Measurements from ENCODE around the gene ARID4A. TPM values are rescaled to one million over a fixed set of nuclear protein-coding genes. Genes with fewer than 3 reads are reported as not detected.
A peak's percentile ranks its signal among the peaks of the same experiment; 100 is the strongest.

Gene ARID4A
- total and polyA plus RNA-seq, 2 of the 13 experiments (the other 11 are each of a cell fraction or from before 2014, with no cell fraction given) = 7.2 to 9.7 TPM

DNA sequence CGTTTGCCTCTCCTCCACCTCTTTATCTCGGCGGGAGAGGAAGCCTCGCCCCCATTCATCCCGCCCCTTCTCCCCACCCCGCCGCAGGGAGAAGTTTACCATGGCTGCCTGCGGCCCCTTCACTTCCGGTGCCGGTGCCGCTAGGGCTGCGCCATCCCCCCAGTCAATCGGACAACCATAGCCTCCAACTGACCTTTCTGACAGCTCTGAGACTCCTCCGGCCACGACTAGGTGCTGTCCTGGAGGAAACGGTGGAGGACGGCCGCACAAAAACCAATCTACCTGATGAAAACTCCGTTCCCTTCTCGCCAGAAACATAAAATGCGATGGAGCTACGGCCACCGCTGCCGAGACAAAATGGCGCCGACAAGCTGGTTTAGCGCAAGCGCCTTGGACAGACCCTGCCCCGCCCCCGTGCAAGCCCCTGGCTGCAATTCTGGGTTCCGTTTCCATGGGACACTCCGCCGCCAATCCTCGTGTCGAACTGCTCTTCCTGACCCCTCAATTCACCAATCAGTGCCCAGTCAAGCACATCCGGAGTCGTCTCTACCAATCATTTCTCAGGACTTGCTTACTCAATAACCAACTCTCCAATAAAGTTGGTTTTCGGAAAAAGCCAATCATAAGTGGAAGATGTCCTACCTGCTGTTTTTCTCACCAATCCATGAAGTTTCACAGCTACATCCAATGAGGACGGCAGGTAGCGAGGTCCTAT is 436 bp upstream of the ARID4A start (continued):
- TF ChIP-seq ZNF20 (CRISPR knock-in tag; IDR thresholded peaks at IDR 0.05) (no peak), KLF12 (CRISPR knock-in tag; IDR thresholded peaks at IDR 0.05; ENCODE audit: borderline replicate concordance) (peak; percentile 59; the same call in 1 of the 2 replicates), ZNF501 (CRISPR knock-in tag; IDR thresholded peaks at IDR 0.05) (peak; percentile 77), IRF9 (CRISPR knock-in tag; IDR thresholded peaks at IDR 0.05; ENCODE audit: borderline replicate concordance) (peak; percentile 53; the same call in 1 of the 2 replicates)

DNA sequence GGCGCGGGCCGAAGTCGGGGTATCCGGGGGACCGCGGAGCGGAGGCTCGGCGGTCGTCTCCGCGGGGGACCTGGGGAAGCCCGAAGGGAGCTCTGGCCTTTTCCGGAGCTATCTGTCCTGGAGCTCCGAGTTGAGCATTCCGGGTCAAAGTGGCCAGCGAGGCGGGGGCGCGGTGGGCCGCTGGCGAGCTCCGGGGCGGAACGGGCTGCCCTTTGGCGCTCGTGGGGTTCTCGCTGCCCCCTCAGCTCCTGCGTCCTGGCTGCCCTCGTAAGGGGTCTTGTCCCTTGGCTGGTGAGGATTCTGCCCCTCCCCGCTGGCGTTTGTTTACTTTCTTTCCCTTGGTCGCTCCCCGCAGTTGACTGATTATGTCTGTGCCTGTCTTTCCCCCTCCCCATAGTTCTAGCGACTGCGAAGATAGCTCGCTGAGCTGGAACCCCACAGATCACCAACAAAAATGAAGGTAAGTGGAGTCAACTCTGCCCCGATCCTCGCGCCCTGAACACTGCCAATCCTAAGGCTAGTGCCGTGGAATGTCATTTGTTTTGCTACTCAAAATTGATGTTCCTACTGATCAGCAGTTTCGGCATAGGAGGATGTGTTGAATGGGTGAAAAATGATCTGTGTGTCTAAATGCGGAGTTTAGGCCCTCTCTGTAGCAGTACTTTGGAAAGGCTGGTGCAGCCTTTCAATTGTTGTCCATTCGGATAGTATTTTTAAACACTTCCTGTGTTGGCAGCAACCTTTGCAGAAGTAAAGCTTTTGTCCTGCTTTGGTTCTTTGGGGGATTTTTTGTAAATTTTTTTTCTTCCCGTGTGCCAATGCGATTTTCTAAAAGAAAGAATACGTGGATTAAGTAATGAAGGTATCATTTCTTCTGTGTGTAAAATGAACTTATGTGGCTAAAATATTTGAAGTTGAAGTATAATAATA is 1.3 kb downstream of the ARID4A start:
- ATAC-seq (peak; percentile 0; the same call in 1 of the 3 replicates), DNase-seq (ENCODE audit: low spot score) (no peak), FAIRE-seq (no peak)
- Histone ChIP-seq H3K4me2 (ENCODE audit: low read depth, low read length) (peak overlapping the region; percentile 97), H3K4me3 (replicated peaks in 1 of 3; ENCODE audit: insufficient read depth in 1 of 3, low read depth in 2 of 3, low read length in 3 of 3) (peak overlapping the region; percentile 78 to 86 (median 83)), H3K9ac (ENCODE audit: insufficient read depth, low read depth, low read length) (peak overlapping the region; percentile 84), H4K20me1 (ENCODE audit: insufficient read depth, low read length) (peaks cover 34% of the 10 kb centered on the region), H3K4me1 (ENCODE audit: insufficient read depth, low read length) (peaks cover 32% of the 10 kb centered on the region), H3K79me2 (ENCODE audit: insufficient read depth, low read length) (peaks cover 72% of the 10 kb centered on the region), H3K27me3 (ENCODE audit: control insufficient read depth in 1 of 2, insufficient read depth in 2 of 2, low read length in 2 of 2) (no peaks in the 10 kb centered on the region; a peak in 1 of 5 replicates), H3K36me3 (replicated peaks in 1 of 2; ENCODE audit: control insufficient read depth in 1 of 2, insufficient read depth in 2 of 2, low read length in 2 of 2) (peaks cover 4 to 29% of the 10 kb centered on the region in 2 experiments; a peak in 3 of 5 replicates), H3K27ac (ENCODE audit: extremely low read length, insufficient read depth, low read length) (peak overlapping the region; percentile 84), H3K9me3 (ENCODE audit: low read length) (no peaks in the 10 kb centered on the region), H2AFZ (ENCODE audit: low read length) (no peak overlapping the region)
- no TSS peak for BruUV-seq (replicated peaks)
- ChIA-PET CTCF (ENCODE audit: low intra/inter-chr PET ratio, low total read pairs) (no interaction called here), POLR2A (interaction anchor here (0.9 to 3.5 kb wide), 4 partner anchors 25 to 97 kb away, joined by 3 to 92 read pairs (median 30); partner anchors contain the start of genes PSMA3 and TOMM20L)
- in situ Hi-C loops (cut with HindIII; ENCODE audit: extremely low pct_ligation_motif_present, low pct_unique_long_range_greater_than_20kb) (no loop called here), intact Hi-C loops (cut with micrococcal nuclease; ENCODE audit: unreplicated experiment) (loop anchor here (5.0 kb wide), 1 partner anchor 33 kb away; no protein-coding TSS in a partner anchor)
- WGBS (ENCODE audit: low lambda C conversion rate) = 6% methylated on average over 17 of the region's 48 CpGs
- TF ChIP-seq ZNF350 (CRISPR knock-in tag; IDR thresholded peaks at IDR 0.05; ENCODE audit: borderline replicate concordance, low read depth) = no peak
- TF ChIP-seq MEIS1 (CRISPR knock-in tag; IDR thresholded peaks at IDR 0.05; ENCODE audit: borderline replicate concordance) = no peak
- 0 out of 2 replicates have a peak, but pooled peaks have one; percentile 24 for TF ChIP-seq GATAD2A (CRISPR knock-in tag; IDR thresholded peaks at IDR 0.05)
- no peak for TF ChIP-seq ZMAT5 (CRISPR knock-in tag; IDR thresholded peaks at IDR 0.05; ENCODE audit: borderline replicate concordance, low read depth)
- no peak for TF ChIP-seq DNMT1 (CRISPR knock-in tag; IDR thresholded peaks at IDR 0.05)
- no peak for TF ChIP-seq ZMYM3 (CRISPR knock-in tag; IDR thresholded peaks at IDR 0.05)
- no peak for TF ChIP-seq DMTF1 (CRISPR knock-in tag; IDR thresholded peaks at IDR 0.05)
- no peak for TF ChIP-seq MEF2D (CRISPR knock-in tag; IDR thresholded peaks at IDR 0.05)
- TF ChIP-seq POLR2AphosphoS2 (IDR thresholded peaks at IDR 0.05; ENCODE audit: low read depth, low read length) = no peak
- no peak for TF ChIP-seq ATAD3A (CRISPR knock-in tag; IDR thresholded peaks at IDR 0.05)
- TF ChIP-seq, protein P1, sequence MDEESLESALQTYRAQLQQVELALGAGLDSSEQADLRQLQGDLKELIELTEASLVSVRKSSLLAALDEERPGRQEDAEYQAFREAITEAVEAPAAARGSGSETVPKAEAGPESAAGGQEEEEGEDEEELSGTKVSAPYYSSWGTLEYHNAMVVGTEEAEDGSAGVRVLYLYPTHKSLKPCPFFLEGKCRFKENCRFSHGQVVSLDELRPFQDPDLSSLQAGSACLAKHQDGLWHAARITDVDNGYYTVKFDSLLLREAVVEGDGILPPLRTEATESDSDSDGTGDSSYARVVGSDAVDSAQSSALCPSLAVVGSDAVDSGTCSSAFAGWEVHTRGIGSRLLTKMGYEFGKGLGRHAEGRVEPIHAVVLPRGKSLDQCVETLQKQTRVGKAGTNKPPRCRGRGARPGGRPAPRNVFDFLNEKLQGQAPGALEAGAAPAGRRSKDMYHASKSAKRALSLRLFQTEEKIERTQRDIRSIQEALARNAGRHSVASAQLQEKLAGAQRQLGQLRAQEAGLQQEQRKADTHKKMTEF (CRISPR knock-in tag; IDR thresholded peaks at IDR 0.05) = no peak

All from HepG2 (cell line).